HG03025 (cell line): Measurements from ENCODE around the gene CCNDBP1.

Experiments used
- ATAC-seq: cut with Tn5 transposase; IDR thresholded peaks from one replicate; pipeline ENCODE4 v1.9.1; 2021; ENCODE audit warnings: mild to moderate bottlenecking, moderate library complexity; ENCODE audit not compliant: unreplicated experiment, low FRiP score

CCNDBP1 gene

GRCh38 chr15:43241100-43241499 is 55.9 kb downstream of the CCNDBP1 start:
- no peak for ATAC-seq

- no peak for ATAC-seq
These were observed 57.4 kb downstream of the CCNDBP1 start for GRCh38 chr15:43242616-43243015.

- no peak for ATAC-seq
These were observed 57.9 kb downstream of the CCNDBP1 start for GRCh38 chr15:43243020-43243645.

- ATAC-seq = no peak
These were observed 58.9 kb downstream of the CCNDBP1 start for GRCh38 chr15:43244092-43244491.

- no peak for ATAC-seq
These were observed 61.1 kb downstream of the CCNDBP1 start for GRCh38 chr15:43246261-43246774.
